Activated CD4-positive, alpha-beta memory T cell treated with anti-CD3 and anti-CD28 coated beads, Interleukin-2, amount 10 ng/mL, durations not matched to agents 7 days and 5 days (primary cell): ENCODE data around the gene ZNF750. TPM values are rescaled to one million over a fixed set of nuclear protein-coding genes. Genes with fewer than 3 reads are reported as not detected.
A peak's percentile ranks its signal among the peaks of the same experiment; 100 is the strongest.

Experiments used
- CTCF ChIA-PET: fragments of 350-600 bp; sonication (Branson Sonifier 250); formaldehyde crosslinking; loops from one replicate; lab custom pipeline; 2021; ENCODE audit warnings: antibody characterized with exemption, inconsistent platforms; lab: Charles Lee
- POLR2A ChIA-PET: fragments of 350-600 bp; sonication (Branson Sonifier 250); formaldehyde crosslinking; loops from one replicate; lab custom pipeline; 2021; ENCODE audit warnings: antibody characterized with exemption; lab: Charles Lee
- DNase-seq: peaks from one replicate; pipeline ENCODE4 v3.0.0-alpha.2; 2020
- H3K27ac Mint-ChIP-seq: one replicate; pipeline ENCODE4 v1.8.0; 2021; ENCODE audit warnings: mild to moderate bottlenecking, mixed read lengths
- H3K27me3 Mint-ChIP-seq: one replicate; pipeline ENCODE4 v1.8.0; 2021; ENCODE audit warnings: mixed read lengths
- H3K36me3 Mint-ChIP-seq: one replicate; pipeline ENCODE4 v1.8.0; 2021; ENCODE audit warnings: low read depth, mixed read lengths
- H3K4me1 Mint-ChIP-seq: one replicate; pipeline ENCODE4 v1.8.0; 2021; ENCODE audit warnings: mixed read lengths
- H3K4me3 Mint-ChIP-seq: one replicate; pipeline ENCODE4 v1.8.0; 2021; ENCODE audit warnings: mild to moderate bottlenecking, mixed read lengths
- H3K9me3 Mint-ChIP-seq: one replicate; pipeline ENCODE4 v1.8.0; 2021; ENCODE audit warnings: mixed read lengths
- total RNA-seq, 2 experiments: library from RNA; stranded (reverse); gene quantifications; one replicate each; pipeline ENCODE4 v1.2.3, GENCODE V29; 2021

ZNF750 gene
- total RNA-seq, 2 experiments from 2014 or later = not detected

- Mint-ChIP-seq H3K27ac (peak overlapping the region; percentile 95), H3K4me3 (peak overlapping the region; percentile 62), H3K9me3 (no peaks in the 10 kb centered on the region), H3K4me1 (peaks cover 74% of the 10 kb centered on the region), H3K36me3 (peaks cover 20% of the 10 kb centered on the region), H3K27me3 (no peaks in the 10 kb centered on the region)
- ChIA-PET POLR2A (interaction anchor here (0.5 to 3.9 kb wide), 14 partner anchors 10 to 337 kb away, joined by 3 to 48 read pairs (median 4); no protein-coding TSS in a partner anchor), CTCF (interaction anchor here (0.8 to 2.8 kb wide), 9 partner anchors 10 to 82 kb away, joined by 3 to 15 read pairs (median 5); no protein-coding TSS in a partner anchor)
- no peak for DNase-seq
Observed at GRCh38 chr17:82863383-82863940, 23.6 kb upstream of the ZNF750 start.

- Mint-ChIP-seq H3K9me3 (no peaks in the 10 kb centered on the region), H3K4me3 (no peak overlapping the region), H3K4me1 (peaks cover 79% of the 10 kb centered on the region), H3K27me3 (no peaks in the 10 kb centered on the region), H3K27ac (peak overlapping the region; percentile 95), H3K36me3 (peaks cover 20% of the 10 kb centered on the region)
- ChIA-PET POLR2A (interaction anchor here (0.5 to 3.9 kb wide), 4 partner anchors 21 to 209 kb away, joined by 3 to 48 read pairs (median 14); no protein-coding TSS in a partner anchor), CTCF (interaction anchor here (1.4 to 2.5 kb wide), 4 partner anchors 9 to 81 kb away, joined by 5 to 15 read pairs (median 13); no protein-coding TSS in a partner anchor)
- DNase-seq = no peak
Observed at GRCh38 chr17:82862737-82863382, 23.0 kb upstream of the ZNF750 start.

- no peaks in the 10 kb centered on the region for H3K27me3 Mint-ChIP-seq
- peaks cover 22% of the 10 kb centered on the region for H3K36me3 Mint-ChIP-seq
- peaks cover 77% of the 10 kb centered on the region for H3K4me1 Mint-ChIP-seq
- no peak overlapping the region for H3K4me3 Mint-ChIP-seq
- ChIA-PET CTCF (interaction anchor here (0.7 to 2.5 kb wide), 2 partner anchors 20 to 338 kb away, joined by 3 to 12 read pairs; no protein-coding TSS in a partner anchor), POLR2A (interaction anchor here (3.9 kb wide), 1 partner anchor 21 kb away, joined by 48 read pairs; no protein-coding TSS in a partner anchor)
- no peaks in the 10 kb centered on the region for H3K9me3 Mint-ChIP-seq
- no peak for DNase-seq
- H3K27ac Mint-ChIP-seq = peak overlapping the region; percentile 95
Observed at GRCh38 chr17:82862191-82862590, 22.4 kb upstream of the ZNF750 start.

GRCh38 chr17:82861393-82861775 lies 21.6 kb upstream of the ZNF750 start:
- Mint-ChIP-seq H3K9me3 (no peaks in the 10 kb centered on the region), H3K4me1 (peaks cover 77% of the 10 kb centered on the region), H3K27ac (peak overlapping the region; percentile 52), H3K36me3 (peaks cover 24% of the 10 kb centered on the region), H3K27me3 (no peaks in the 10 kb centered on the region), H3K4me3 (peak overlapping the region; percentile 76)
- POLR2A ChIA-PET = interaction anchor here (0.6 to 3.9 kb wide), 2 partner anchors 22 to 218 kb away, joined by 3 to 48 read pairs; partner anchors contain the start of gene METRNL
- CTCF ChIA-PET = no interaction called here
- no peak for DNase-seq

GRCh38 chr17:82860606-82861392 lies 21.0 kb upstream of the ZNF750 start:
- Mint-ChIP-seq H3K27ac (peak overlapping the region; percentile 89), H3K4me1 (peaks cover 72% of the 10 kb centered on the region), H3K9me3 (no peaks in the 10 kb centered on the region), H3K4me3 (peak overlapping the region; percentile 76), H3K27me3 (no peaks in the 10 kb centered on the region), H3K36me3 (peaks cover 28% of the 10 kb centered on the region)
- ChIA-PET CTCF (no interaction called here), POLR2A (interaction anchor here (0.6 to 3.9 kb wide), 3 partner anchors 22 to 218 kb away, joined by 3 to 48 read pairs (median 9); partner anchors contain the start of gene METRNL)
- DNase-seq = no peak

- ChIA-PET CTCF (interaction anchor here (0.6 kb wide), 1 partner anchor 26 kb away, joined by 4 read pairs; no protein-coding TSS in a partner anchor), POLR2A (interaction anchor here (1.6 to 1.7 kb wide), 2 partner anchors 23 to 26 kb away, joined by 8 to 9 read pairs; no protein-coding TSS in a partner anchor)
- H3K4me1 Mint-ChIP-seq = peaks cover 61% of the 10 kb centered on the region
- DNase-seq = peak; percentile 68
- no peaks in the 10 kb centered on the region for H3K27me3 Mint-ChIP-seq
- H3K36me3 Mint-ChIP-seq = peaks cover 28% of the 10 kb centered on the region
- H3K4me3 Mint-ChIP-seq = peak overlapping the region; percentile 76
- peak overlapping the region; percentile 89 for H3K27ac Mint-ChIP-seq
- no peaks in the 10 kb centered on the region for H3K9me3 Mint-ChIP-seq
Observed at GRCh38 chr17:82859431-82860403, 19.9 kb upstream of the ZNF750 start.

- Mint-ChIP-seq H3K9me3 (no peaks in the 10 kb centered on the region), H3K36me3 (peaks cover 21% of the 10 kb centered on the region), H3K27ac (peak overlapping the region; percentile 89), H3K27me3 (no peaks in the 10 kb centered on the region), H3K4me3 (no peak overlapping the region), H3K4me1 (peaks cover 51% of the 10 kb centered on the region)
- DNase-seq = no peak
- ChIA-PET POLR2A (interaction anchor here (1.6 to 1.7 kb wide), 2 partner anchors 24 to 27 kb away, joined by 8 to 9 read pairs; no protein-coding TSS in a partner anchor), CTCF (interaction anchor here (0.6 to 1.2 kb wide), 2 partner anchors 27 to 76 kb away, joined by 3 to 4 read pairs; no protein-coding TSS in a partner anchor)
Observed at GRCh38 chr17:82858376-82859126, 18.7 kb upstream of the ZNF750 start.

GRCh38 chr17:82856361-82856760 lies 16.5 kb upstream of the ZNF750 start:
- POLR2A ChIA-PET = no interaction called here
- Mint-ChIP-seq H3K4me1 (peaks cover 34% of the 10 kb centered on the region), H3K27ac (no peak overlapping the region), H3K4me3 (no peak overlapping the region), H3K36me3 (peaks cover 11% of the 10 kb centered on the region), H3K9me3 (no peaks in the 10 kb centered on the region), H3K27me3 (no peaks in the 10 kb centered on the region)
- no peak for DNase-seq
- CTCF ChIA-PET = interaction anchor here (1.1 kb wide), 1 partner anchor 74 kb away, joined by 3 read pairs; no protein-coding TSS in a partner anchor

GRCh38 chr17:82854226-82854625 lies 14.4 kb upstream of the ZNF750 start:
- ChIA-PET POLR2A (no interaction called here), CTCF (interaction anchor here (1.2 kb wide), 1 partner anchor 9 kb away, joined by 5 read pairs; no protein-coding TSS in a partner anchor)
- Mint-ChIP-seq H3K9me3 (no peaks in the 10 kb centered on the region), H3K27me3 (no peaks in the 10 kb centered on the region), H3K4me1 (peaks cover 16% of the 10 kb centered on the region), H3K36me3 (peaks cover 12% of the 10 kb centered on the region), H3K4me3 (no peak overlapping the region), H3K27ac (no peak overlapping the region)
- DNase-seq = no peak

- H3K9me3 Mint-ChIP-seq = no peaks in the 10 kb centered on the region
- ChIA-PET POLR2A (no interaction called here), CTCF (interaction anchor here (0.9 kb wide), 1 partner anchor 12 kb away, joined by 3 read pairs; no protein-coding TSS in a partner anchor)
- no peak overlapping the region for H3K4me3 Mint-ChIP-seq
- H3K4me1 Mint-ChIP-seq = peaks cover 9% of the 10 kb centered on the region
- H3K27me3 Mint-ChIP-seq = no peaks in the 10 kb centered on the region
- H3K36me3 Mint-ChIP-seq = peaks cover 9% of the 10 kb centered on the region
- H3K27ac Mint-ChIP-seq = no peak overlapping the region
- DNase-seq = no peak
Observed at GRCh38 chr17:82851381-82851780, 11.6 kb upstream of the ZNF750 start.
